ENCODE data around the gene NDRG2. TPM values are rescaled to one million over a fixed set of nuclear protein-coding genes. Genes with fewer than 3 reads are reported as not detected.

Gene NDRG2
- total RNA-seq, 2 donors from 2014 or later, result 335 to 360 TPM

DNA sequence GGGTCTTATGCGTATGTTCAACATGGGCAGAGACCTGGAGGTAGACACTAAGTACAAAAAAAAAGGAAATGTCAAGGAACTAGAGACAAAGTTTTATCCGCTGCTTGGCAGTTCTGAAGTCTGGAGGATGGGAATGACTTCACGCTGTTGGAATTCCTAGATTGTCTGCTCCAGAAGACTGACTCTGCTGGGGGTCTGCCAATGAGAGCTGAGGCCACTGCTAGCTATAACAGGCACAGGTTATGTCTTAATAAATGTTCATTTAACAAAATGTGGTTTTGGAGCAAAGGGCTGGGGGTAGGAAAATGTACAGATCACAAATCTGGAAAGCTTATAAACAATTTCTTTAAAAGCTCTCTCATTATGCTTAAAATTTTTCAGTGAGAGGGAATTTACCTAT, 38.6 kb upstream of the NDRG2 start:
- DNase-seq (ENCODE audit: low spot score), result no peak

DNA sequence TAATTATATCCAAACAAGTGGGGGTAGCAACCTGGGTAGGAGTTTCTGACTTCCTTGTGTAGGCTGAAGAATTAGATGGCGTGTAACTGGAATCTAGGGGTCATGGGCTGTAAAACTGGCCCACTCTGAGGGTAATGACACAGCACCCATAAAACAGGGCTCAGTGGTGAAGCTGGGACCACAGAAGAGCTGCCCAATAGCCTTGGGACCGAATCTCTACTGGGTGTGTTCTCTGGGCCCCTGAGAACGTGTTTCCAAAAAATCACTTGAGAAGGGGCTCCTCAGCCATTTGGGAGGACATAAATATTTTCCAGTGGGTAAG, 36.4 kb upstream of the NDRG2 start:
- no peak for DNase-seq (ENCODE audit: low spot score)
- no peak overlapping the region for H3K27ac ChIP-seq
- no peaks in the 10 kb centered on the region for H3K9me3 ChIP-seq
- H3K27me3 ChIP-seq, result no peaks in the 10 kb centered on the region
- no peak overlapping the region for H3K4me3 ChIP-seq
- no peaks in the 10 kb centered on the region for H3K36me3 ChIP-seq
- H3K4me1 ChIP-seq, result no peaks in the 10 kb centered on the region
- no peak for TF ChIP-seq CTCF (IDR thresholded peaks at IDR 0.05)

More for the DNA sequence above, 38.6 kb upstream of the NDRG2 start:
- Histone ChIP-seq H3K4me3 (no peak overlapping the region), H3K27ac (no peak overlapping the region), H3K4me1 (peaks cover 0 to 1% of the 10 kb centered on the region in 2 donors), H3K27me3 (no peaks in the 10 kb centered on the region), H3K36me3 (no peaks in the 10 kb centered on the region), H3K9me3 (no peaks in the 10 kb centered on the region)
- TF ChIP-seq CTCF (IDR thresholded peaks at IDR 0.05), result no peak

- Histone ChIP-seq H3K27ac (no peak overlapping the region), H3K27me3 (no peaks in the 10 kb centered on the region), H3K4me1 (no peaks in the 10 kb centered on the region), H3K36me3 (no peaks in the 10 kb centered on the region), H3K4me3 (no peak overlapping the region), H3K9me3 (no peaks in the 10 kb centered on the region)
- no peak for TF ChIP-seq CTCF (IDR thresholded peaks at IDR 0.05)
- DNase-seq (ENCODE audit: low spot score), result no peak
Observed at GRCh38 chr14:21060614-21061346, 35.9 kb upstream of the NDRG2 start.

DNA sequence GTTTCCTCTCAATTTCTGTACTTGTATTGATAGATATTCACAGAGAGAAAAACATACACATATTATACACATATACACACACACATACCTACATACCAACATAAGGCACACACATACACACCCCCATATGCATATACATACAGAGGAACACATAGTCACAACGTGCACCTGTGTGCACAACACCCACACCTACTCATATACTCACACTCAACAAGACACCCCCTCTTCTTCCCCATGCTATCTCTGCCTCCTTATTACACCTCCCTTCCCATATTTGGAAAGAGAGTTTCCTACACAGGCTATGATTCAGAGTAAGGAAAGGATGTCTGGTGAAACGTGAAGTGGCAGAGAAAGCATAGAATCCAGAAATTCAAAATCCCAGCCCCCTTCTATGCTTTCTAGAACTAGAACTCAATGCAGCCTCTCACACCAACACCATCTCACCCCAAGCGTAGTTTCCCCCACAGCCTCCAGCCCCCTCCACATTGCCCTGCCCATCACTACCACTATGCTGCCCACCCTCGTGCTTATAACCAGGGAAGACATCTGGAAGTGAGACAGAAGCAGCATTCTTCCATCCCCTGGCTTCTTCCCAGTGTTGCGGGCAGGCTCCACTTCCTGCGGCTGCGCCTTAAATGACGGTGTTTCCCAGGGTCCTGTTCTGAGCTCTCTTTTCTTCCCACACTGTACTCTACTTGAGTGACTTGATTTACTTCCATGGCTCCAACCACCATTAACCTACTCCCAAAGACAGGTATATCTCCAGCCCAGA, 35.2 kb upstream of the NDRG2 start:
- no peak overlapping the region for H3K4me3 ChIP-seq
- no peaks in the 10 kb centered on the region for H3K9me3 ChIP-seq
- H3K36me3 ChIP-seq, result no peaks in the 10 kb centered on the region
- no peak overlapping the region for H3K27ac ChIP-seq
- H3K27me3 ChIP-seq, result no peaks in the 10 kb centered on the region
- no peak for DNase-seq (ENCODE audit: low spot score)
- TF ChIP-seq CTCF (IDR thresholded peaks at IDR 0.05), result no peak
- H3K4me1 ChIP-seq, result no peaks in the 10 kb centered on the region

- no peak for DNase-seq (ENCODE audit: low spot score)
- Histone ChIP-seq H3K4me1 (no peaks in the 10 kb centered on the region), H3K27ac (no peak overlapping the region), H3K27me3 (no peaks in the 10 kb centered on the region), H3K4me3 (no peak overlapping the region), H3K9me3 (no peaks in the 10 kb centered on the region), H3K36me3 (no peaks in the 10 kb centered on the region)
- no peak for TF ChIP-seq CTCF (IDR thresholded peaks at IDR 0.05)
Observed at GRCh38 chr14:21058903-21059302, 34.0 kb upstream of the NDRG2 start.

Measured in right atrium auricular region (tissue), 2 donors.